H1 (cell line): ENCODE data around the gene HNRNPU. TPM values are rescaled to one million over a fixed set of nuclear protein-coding genes. Genes with fewer than 3 reads are reported as not detected.

Source experiments
- ATF2 ChIP-seq: IDR thresholded peaks from 2 replicates; pipeline ENCODE4 v1.6.1; 2012; ENCODE audit warnings: low read length, inconsistent platforms
- CTCF ChIP-seq, 3 experiments: IDR thresholded peaks; 1 replicate in 2 of 3; 2 replicates in 1 of 3; pipeline versions ENCODE4 v1.5.1 to v1.6.1; 2011; ENCODE audit warnings: low read length in 3 of 3, mild to moderate bottlenecking in 3 of 3, inconsistent platforms in 2 of 3, low read depth in 1 of 3, moderate library complexity in 1 of 3; ENCODE audit not compliant: insufficient read depth in 1 of 3; ENCODE audit errors: control extremely low read depth in 1 of 3
- GTF2F1 ChIP-seq: IDR thresholded peaks from 2 replicates; pipeline ENCODE4 v1.6.1; 2012; ENCODE audit warnings: low read depth, low read length, improper control_type of control experiment, borderline replicate concordance
- MAFK ChIP-seq: IDR thresholded peaks from 2 replicates; pipeline ENCODE4 v1.6.1; 2012; ENCODE audit warnings: low read depth, mild to moderate bottlenecking, improper control_type of control experiment, low read length
- NANOG ChIP-seq: IDR thresholded peaks from 2 replicates; pipeline ENCODE4 v1.6.1; 2011; ENCODE audit warnings: low read length, low read depth, mild to moderate bottlenecking, inconsistent platforms; ENCODE audit not compliant: insufficient read depth, poor library complexity, severe bottlenecking
- SP4 ChIP-seq: IDR thresholded peaks from 2 replicates; pipeline ENCODE4 v1.6.1; 2012; ENCODE audit warnings: low read length, inconsistent platforms
- SRF ChIP-seq: IDR thresholded peaks from 2 replicates; pipeline ENCODE4 v1.6.1; 2011; ENCODE audit warnings: mild to moderate bottlenecking, low read depth, low read length, moderate library complexity
- polyA plus RNA-seq, 7 experiments: library from polyadenylated mRNA; depleted of rRNA in 3 of 7; stranded (reverse) in 5 of 7; unstranded in 2 of 7; fragments of >200 nt in 5 of 7; fragments of 200-250 nt in 2 of 7; gene quantifications; 1 replicate in 5 of 7; 2 replicates in 1 of 7; 4 replicates in 1 of 7; pipeline versions ENCODE4 v1.2.1 to v1.2.3, GENCODE V29; 2011 to 2013; ENCODE audit warnings: missing spikeins in 2 of 7, mixed read lengths in 2 of 7
- total RNA-seq: library from RNA; stranded (reverse); fragmentation: NEBNext Ultra II Directional; extraction: Animal tissue kit (Norgen Biotek cat#: 25700); gene quantifications from 2 replicates; pipeline ENCODE4 v1.2.1, GENCODE V29; 2021

Gene HNRNPU
- total and polyA plus RNA-seq, 2 of the 8 experiments (the other 6 are each of a cell fraction or from before 2014, with no cell fraction given): 95.6 to 606 TPM

GRCh38 chr1:244858357-244858756, 6.0 kb downstream of the HNRNPU start (continued):
- no peak for TF ChIP-seq ATF2
- no peak for TF ChIP-seq MAFK
- TF ChIP-seq GTF2F1: no peak
- no peak for TF ChIP-seq NANOG
- no peak for TF ChIP-seq SP4
- no peak for TF ChIP-seq SRF
- TF ChIP-seq CTCF (IDR thresholded peaks at IDR 0.05; ENCODE audit: control extremely low read depth in 1 of 3, insufficient read depth in 1 of 3, low read depth in 1 of 3, low read length in 3 of 3): no peak
